ENCODE results near the gene MET. TPM values are rescaled to one million over a fixed set of nuclear protein-coding genes. Genes with fewer than 3 reads are reported as not detected.

Gene MET
- 55.4 and 59.4 TPM in 2 replicates for total RNA-seq
- long read RNA-seq, transcript MET-206 (3 exons, 767 nt), result major isoform, 10 of 77 reads
- long read RNA-seq, partial matches to known transcripts, result 63 of 77 reads
- long read RNA-seq, other reads (novel, unspliced or antisense), result 4 of 77 reads

DNA sequence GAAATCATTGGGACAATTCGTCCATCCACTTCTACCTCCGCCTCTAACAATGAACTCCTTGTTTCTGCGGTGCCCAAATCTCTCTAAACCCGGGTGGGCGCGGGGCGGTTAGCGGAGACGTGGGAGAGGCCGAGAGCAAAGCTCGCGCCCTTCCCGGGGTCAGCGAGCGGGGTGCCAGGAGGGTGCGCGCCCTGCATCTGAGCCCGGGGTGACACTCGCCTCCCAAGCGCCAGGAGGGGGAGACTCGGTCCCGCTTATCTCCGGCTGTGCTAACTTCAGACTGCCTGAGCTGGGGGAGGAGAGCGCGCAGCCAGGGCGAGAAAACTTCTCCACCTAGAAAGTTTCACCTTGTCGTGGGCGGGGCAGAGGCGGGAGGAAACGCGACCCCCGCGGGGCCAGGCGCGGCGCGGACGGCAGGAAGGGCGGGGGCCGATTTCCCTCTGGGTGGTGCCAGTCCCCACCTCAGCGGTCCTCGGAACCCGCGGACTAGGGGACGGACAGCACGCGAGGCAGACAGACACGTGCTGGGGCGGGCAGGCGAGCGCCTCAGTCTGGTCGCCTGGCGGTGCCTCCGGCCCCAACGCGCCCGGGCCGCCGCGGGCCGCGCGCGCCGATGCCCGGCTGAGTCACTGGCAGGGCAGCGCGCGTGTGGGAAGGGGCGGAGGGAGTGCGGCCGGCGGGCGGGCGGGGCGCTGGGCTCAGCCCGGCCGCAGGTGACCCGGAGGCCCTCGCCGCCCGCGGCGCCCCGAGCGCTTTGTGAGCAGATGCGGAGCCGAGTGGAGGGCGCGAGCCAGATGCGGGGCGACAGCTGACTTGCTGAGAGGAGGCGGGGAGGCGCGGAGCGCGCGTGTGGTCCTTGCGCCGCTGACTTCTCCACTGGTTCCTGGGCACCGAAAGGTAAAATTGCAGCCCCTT is at the start of gene MET:
TSS of gene MET (plus strand) at position 516 of the 915 bp plus-strand sequence. CDS start 26,889 bp downstream, outside the sequence.
- no peaks in the 10 kb centered on the region for H3K9me3 Mint-ChIP-seq (ENCODE audit: unreplicated experiment)
- H3K4me3 Mint-ChIP-seq (ENCODE audit: unreplicated experiment), result peak within 1 kb of the TSS; percentile 88
- H3K36me3 Mint-ChIP-seq (ENCODE audit: unreplicated experiment), result no peaks in the 10 kb centered on the region
- peak within 1 kb of the TSS; percentile 92 for H3K27ac Mint-ChIP-seq (ENCODE audit: unreplicated experiment)
- DNase-seq (ENCODE audit: extremely low spot score, unreplicated experiment), result peak; percentile 90
- TF ChIP-seq, protein P1, sequence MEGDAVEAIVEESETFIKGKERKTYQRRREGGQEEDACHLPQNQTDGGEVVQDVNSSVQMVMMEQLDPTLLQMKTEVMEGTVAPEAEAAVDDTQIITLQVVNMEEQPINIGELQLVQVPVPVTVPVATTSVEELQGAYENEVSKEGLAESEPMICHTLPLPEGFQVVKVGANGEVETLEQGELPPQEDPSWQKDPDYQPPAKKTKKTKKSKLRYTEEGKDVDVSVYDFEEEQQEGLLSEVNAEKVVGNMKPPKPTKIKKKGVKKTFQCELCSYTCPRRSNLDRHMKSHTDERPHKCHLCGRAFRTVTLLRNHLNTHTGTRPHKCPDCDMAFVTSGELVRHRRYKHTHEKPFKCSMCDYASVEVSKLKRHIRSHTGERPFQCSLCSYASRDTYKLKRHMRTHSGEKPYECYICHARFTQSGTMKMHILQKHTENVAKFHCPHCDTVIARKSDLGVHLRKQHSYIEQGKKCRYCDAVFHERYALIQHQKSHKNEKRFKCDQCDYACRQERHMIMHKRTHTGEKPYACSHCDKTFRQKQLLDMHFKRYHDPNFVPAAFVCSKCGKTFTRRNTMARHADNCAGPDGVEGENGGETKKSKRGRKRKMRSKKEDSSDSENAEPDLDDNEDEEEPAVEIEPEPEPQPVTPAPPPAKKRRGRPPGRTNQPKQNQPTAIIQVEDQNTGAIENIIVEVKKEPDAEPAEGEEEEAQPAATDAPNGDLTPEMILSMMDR (IDR thresholded peaks at IDR 0.05), result peak; percentile 83
- peaks cover 44% of the 10 kb centered on the region for H3K4me1 Mint-ChIP-seq (ENCODE audit: unreplicated experiment)
- no peaks in the 10 kb centered on the region for H3K27me3 Mint-ChIP-seq (ENCODE audit: unreplicated experiment)

GRCh38 chr7:116626886-116627285 is 45.1 kb upstream of the MET start:
- Mint-ChIP-seq H3K4me1 (ENCODE audit: unreplicated experiment) (peaks cover 16% of the 10 kb centered on the region), H3K27ac (ENCODE audit: unreplicated experiment) (no peak overlapping the region), H3K9me3 (ENCODE audit: unreplicated experiment) (peaks cover 3% of the 10 kb centered on the region), H3K27me3 (ENCODE audit: unreplicated experiment) (peaks cover 6% of the 10 kb centered on the region), H3K36me3 (ENCODE audit: unreplicated experiment) (no peaks in the 10 kb centered on the region), H3K4me3 (ENCODE audit: unreplicated experiment) (no peak overlapping the region)
- DNase-seq (ENCODE audit: extremely low spot score, unreplicated experiment), result no peak
- TF ChIP-seq, protein P1 (IDR thresholded peaks at IDR 0.05), result no peak

DNA sequence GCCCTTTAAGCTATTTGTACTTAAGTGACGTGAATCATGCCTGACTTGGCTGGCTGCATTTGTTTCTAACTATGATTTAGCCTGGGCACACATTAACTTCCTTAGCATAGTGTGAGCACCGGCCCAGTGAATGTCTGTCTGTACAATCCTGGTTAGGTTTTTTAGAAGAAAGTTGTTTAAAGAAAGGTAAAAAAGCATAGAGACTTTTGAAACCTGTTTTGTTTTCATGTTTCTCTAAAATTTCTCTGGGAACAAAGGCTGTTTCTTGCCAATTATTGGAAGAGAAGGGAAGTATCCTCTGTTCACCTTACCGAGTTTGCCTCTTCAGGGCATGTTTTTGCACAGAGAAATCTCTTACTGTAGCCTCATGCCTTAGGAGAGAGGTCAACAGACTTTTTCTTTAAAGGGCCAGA is 42.9 kb upstream of the MET start:
- peaks cover 17% of the 10 kb centered on the region for H3K4me1 Mint-ChIP-seq (ENCODE audit: unreplicated experiment)
- DNase-seq (ENCODE audit: extremely low spot score, unreplicated experiment), result no peak
- peaks cover 3% of the 10 kb centered on the region for H3K9me3 Mint-ChIP-seq (ENCODE audit: unreplicated experiment)
- H3K27ac Mint-ChIP-seq (ENCODE audit: unreplicated experiment), result peak overlapping the region; percentile 79
- TF ChIP-seq, protein P1 (IDR thresholded peaks at IDR 0.05), result no peak
- H3K27me3 Mint-ChIP-seq (ENCODE audit: unreplicated experiment), result no peaks in the 10 kb centered on the region
- no peaks in the 10 kb centered on the region for H3K36me3 Mint-ChIP-seq (ENCODE audit: unreplicated experiment)
- H3K4me3 Mint-ChIP-seq (ENCODE audit: unreplicated experiment), result peak overlapping the region; percentile 26

DNA sequence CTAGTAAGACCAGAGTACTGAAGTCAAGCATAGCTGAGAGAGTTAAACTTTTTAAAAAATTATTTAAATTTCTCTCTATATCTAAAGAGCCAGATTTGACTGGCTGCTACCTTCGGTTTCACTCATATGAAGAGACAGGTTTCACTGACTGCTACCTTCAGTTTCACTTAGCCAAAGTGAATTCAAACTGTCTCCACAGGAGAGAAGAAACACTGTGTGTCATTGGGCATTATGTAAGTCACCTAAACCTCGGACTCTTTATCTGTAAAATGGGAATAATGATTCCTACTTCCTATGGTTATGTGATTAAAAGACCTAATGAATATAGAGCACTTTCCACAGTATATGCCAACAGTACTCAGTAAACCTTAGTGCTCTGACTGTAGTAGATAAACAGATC is 41.6 kb upstream of the MET start:
- no peaks in the 10 kb centered on the region for H3K36me3 Mint-ChIP-seq (ENCODE audit: unreplicated experiment)
- no peaks in the 10 kb centered on the region for H3K27me3 Mint-ChIP-seq (ENCODE audit: unreplicated experiment)
- peaks cover 3% of the 10 kb centered on the region for H3K9me3 Mint-ChIP-seq (ENCODE audit: unreplicated experiment)
- H3K27ac Mint-ChIP-seq (ENCODE audit: unreplicated experiment), result no peak overlapping the region
- no peak overlapping the region for H3K4me3 Mint-ChIP-seq (ENCODE audit: unreplicated experiment)
- DNase-seq (ENCODE audit: extremely low spot score, unreplicated experiment), result no peak
- peaks cover 17% of the 10 kb centered on the region for H3K4me1 Mint-ChIP-seq (ENCODE audit: unreplicated experiment)
- TF ChIP-seq, protein P1 (IDR thresholded peaks at IDR 0.05), result no peak

Measured in osteocyte (in vitro differentiated cells).